Mesothelial cell of epicardium (in vitro differentiated cells): Measurements from ENCODE around the gene KLHL30. TPM values are rescaled to one million over a fixed set of nuclear protein-coding genes. Genes with fewer than 3 reads are reported as not detected.

Source experiments
- DNase-seq, 2 experiments: peaks; one replicate each; pipeline ENCODE4 v3.0.0; 2021; ENCODE audit warnings: low spot score in 2 of 2; ENCODE audit not compliant: unreplicated experiment in 2 of 2
- H3K27ac Mint-ChIP-seq: 2 replicates; pipeline ENCODE4 v1.8.0; 2021; ENCODE audit warnings: mixed read lengths
- H3K27me3 Mint-ChIP-seq: 2 replicates; pipeline ENCODE4 v1.8.0; 2021; ENCODE audit warnings: low read depth, mixed read lengths
- H3K36me3 Mint-ChIP-seq: 2 replicates; pipeline ENCODE4 v1.8.0; 2021; ENCODE audit warnings: mixed read lengths
- H3K4me1 Mint-ChIP-seq: 2 replicates; pipeline ENCODE4 v1.8.0; 2021; ENCODE audit warnings: mixed read lengths
- H3K4me3 Mint-ChIP-seq: 2 replicates; pipeline ENCODE4 v1.8.0; 2021; ENCODE audit warnings: mild to moderate bottlenecking, moderate library complexity, mixed read lengths
- H3K9me3 Mint-ChIP-seq: 2 replicates; pipeline ENCODE4 v1.8.0; 2021; ENCODE audit warnings: mixed read lengths
- CTCF ChIP-seq: fragments of 200-600 bp; sonication (generic); IDR thresholded peaks from one replicate; pipeline ENCODE4 v1.5.0; 2021; ENCODE audit warnings: antibody characterized with exemption; ENCODE audit not compliant: unreplicated experiment
- total RNA-seq: library from RNA; stranded (reverse); gene quantifications from 3 replicates; pipeline ENCODE4 v1.2.1, GENCODE V29; 2021

The KLHL30 gene
- total RNA-seq, 1 donor from 2014 or later: 0.16 TPM

DNA sequence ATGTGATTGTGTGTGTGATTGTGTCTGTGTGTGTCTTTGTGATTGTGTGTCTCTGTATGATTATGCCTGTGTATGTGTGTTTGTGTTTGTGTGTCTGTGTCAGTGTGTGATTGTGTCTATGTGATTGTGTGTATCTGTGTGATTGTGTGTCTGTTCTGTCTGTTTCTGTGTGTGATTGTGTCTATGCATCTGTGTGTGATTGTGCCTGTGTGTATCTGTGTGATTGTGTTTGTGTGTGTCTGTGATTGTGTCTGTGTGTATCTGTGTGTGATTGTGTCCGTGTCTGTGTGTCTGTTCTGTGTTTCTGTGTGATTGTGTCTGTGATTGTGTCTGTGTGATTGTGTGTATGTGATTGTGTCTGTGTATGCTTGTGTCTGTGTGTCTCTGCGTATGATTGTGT lies 12.1 kb upstream of the KLHL30 start:
- H3K4me1 Mint-ChIP-seq: no peaks in the 10 kb centered on the region
- H3K36me3 Mint-ChIP-seq: no peaks in the 10 kb centered on the region
- H3K27ac Mint-ChIP-seq: no peak overlapping the region
- no peak for DNase-seq
- no peak overlapping the region for H3K4me3 Mint-ChIP-seq
- no peaks in the 10 kb centered on the region for H3K27me3 Mint-ChIP-seq
- TF ChIP-seq CTCF: no peak
- no peaks in the 10 kb centered on the region for H3K9me3 Mint-ChIP-seq

GRCh38 chr2:238126775-238127164 lies 11.7 kb upstream of the KLHL30 start:
- no peak for TF ChIP-seq CTCF
- no peak overlapping the region for H3K27ac Mint-ChIP-seq
- no peak for DNase-seq
- H3K36me3 Mint-ChIP-seq: no peaks in the 10 kb centered on the region
- H3K9me3 Mint-ChIP-seq: no peaks in the 10 kb centered on the region
- no peaks in the 10 kb centered on the region for H3K4me1 Mint-ChIP-seq
- no peaks in the 10 kb centered on the region for H3K27me3 Mint-ChIP-seq
- no peak overlapping the region for H3K4me3 Mint-ChIP-seq

DNA sequence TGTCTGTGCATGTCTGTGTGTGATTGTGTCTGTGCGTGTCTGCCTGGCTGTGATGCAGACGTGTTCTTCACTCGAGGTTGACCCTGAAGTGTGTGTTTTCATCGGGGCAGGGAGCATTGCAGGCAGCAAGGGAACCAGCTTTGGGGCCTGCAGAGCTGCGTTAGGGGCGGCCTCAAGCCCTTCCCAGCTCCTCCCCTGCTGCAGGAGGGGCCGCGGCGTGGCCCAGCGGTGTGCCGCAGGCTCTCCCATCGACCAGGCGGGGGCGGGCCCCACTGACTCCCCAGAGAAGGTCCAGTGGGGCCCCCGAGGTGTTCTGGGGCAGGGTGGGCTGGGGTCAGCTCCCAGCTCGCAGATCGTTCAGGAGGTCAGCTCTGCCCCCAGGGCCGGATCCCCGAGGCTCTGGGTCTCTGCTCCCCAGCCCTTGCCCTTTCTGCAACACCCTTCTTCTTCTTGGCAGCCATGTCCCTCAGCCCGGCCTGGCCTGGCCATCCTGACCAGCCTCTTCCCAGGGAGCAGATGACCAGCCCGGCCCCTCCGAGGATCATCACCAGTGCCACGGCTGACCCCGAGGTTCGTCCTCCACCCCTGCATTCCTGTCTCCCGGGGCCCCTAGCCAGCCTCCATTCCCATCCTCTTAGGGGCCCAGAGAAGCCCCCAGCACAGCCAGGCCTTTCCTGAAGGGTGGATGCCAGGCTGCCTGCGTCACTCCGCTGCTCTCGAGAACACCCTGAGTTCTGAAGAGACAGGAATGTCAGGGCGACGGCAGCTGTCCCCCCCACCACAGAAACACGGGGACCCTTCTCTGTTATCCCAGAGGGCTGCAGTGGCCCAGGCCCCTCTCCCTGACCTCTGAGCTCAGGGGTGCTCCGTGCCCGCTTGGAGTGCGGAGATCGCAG lies 11.1 kb upstream of the KLHL30 start:
- H3K27ac Mint-ChIP-seq: no peak overlapping the region
- no peak overlapping the region for H3K4me3 Mint-ChIP-seq
- H3K9me3 Mint-ChIP-seq: no peaks in the 10 kb centered on the region

DNA sequence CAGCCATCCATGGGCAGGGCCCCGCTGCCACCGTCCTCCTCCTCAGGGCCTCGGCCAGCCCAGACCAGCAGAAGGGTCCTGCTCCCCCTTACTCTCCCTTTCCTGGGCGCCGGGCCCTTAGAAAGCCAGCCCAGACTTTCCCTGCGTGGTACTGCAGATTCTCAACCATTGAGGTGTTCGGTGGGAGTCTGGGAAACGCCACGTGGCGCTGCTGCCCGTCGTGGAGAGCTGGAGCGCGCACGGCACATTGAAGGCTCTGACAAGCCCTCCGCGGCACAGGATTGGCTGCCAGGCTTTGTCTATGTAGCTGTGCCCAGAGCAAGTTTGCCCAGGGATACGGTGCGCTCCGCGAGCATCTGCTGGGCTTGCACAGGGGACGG lies 10.4 kb upstream of the KLHL30 start:
- no peak overlapping the region for H3K4me3 Mint-ChIP-seq

More for the DNA sequence above, 11.1 kb upstream of the KLHL30 start:
- Mint-ChIP-seq H3K4me1 (no peaks in the 10 kb centered on the region), H3K36me3 (no peaks in the 10 kb centered on the region), H3K27me3 (no peaks in the 10 kb centered on the region)
- no peak for TF ChIP-seq CTCF
- no peak for DNase-seq

GRCh38 chr2:238128534-238129001 lies 9.9 kb upstream of the KLHL30 start:
- no peaks in the 10 kb centered on the region for H3K4me1 Mint-ChIP-seq
- no peak overlapping the region for H3K4me3 Mint-ChIP-seq
- no peak overlapping the region for H3K27ac Mint-ChIP-seq
- H3K36me3 Mint-ChIP-seq: no peaks in the 10 kb centered on the region
- no peaks in the 10 kb centered on the region for H3K27me3 Mint-ChIP-seq
- TF ChIP-seq CTCF: no peak
- no peak for DNase-seq
- H3K9me3 Mint-ChIP-seq: no peaks in the 10 kb centered on the region

More for the DNA sequence above, 10.4 kb upstream of the KLHL30 start:
- TF ChIP-seq CTCF: no peak
- no peaks in the 10 kb centered on the region for H3K36me3 Mint-ChIP-seq
- H3K27ac Mint-ChIP-seq: no peak overlapping the region
- H3K9me3 Mint-ChIP-seq: no peaks in the 10 kb centered on the region
- H3K4me1 Mint-ChIP-seq: no peaks in the 10 kb centered on the region
- no peak for DNase-seq
- no peaks in the 10 kb centered on the region for H3K27me3 Mint-ChIP-seq
